Left kidney (tissue), 2 donors: ENCODE measurements around the gene CCDC88C. TPM values are rescaled to one million over a fixed set of nuclear protein-coding genes. Genes with fewer than 3 reads are reported as not detected.

ENCODE experiments used
- DNase-seq: peaks from one replicate; pipeline ENCODE4 v3.0.0-alpha.2; 2013
- polyA plus RNA-seq: library from polyadenylated mRNA; unstranded; fragments of 120-200 nt; gene quantifications from one replicate; pipeline ENCODE4 v1.2.1, GENCODE V29; 2013; ENCODE audit not compliant: insufficient read length

CCDC88C gene
- polyA plus RNA-seq, 1 donor, result 42.5 TPM

DNA sequence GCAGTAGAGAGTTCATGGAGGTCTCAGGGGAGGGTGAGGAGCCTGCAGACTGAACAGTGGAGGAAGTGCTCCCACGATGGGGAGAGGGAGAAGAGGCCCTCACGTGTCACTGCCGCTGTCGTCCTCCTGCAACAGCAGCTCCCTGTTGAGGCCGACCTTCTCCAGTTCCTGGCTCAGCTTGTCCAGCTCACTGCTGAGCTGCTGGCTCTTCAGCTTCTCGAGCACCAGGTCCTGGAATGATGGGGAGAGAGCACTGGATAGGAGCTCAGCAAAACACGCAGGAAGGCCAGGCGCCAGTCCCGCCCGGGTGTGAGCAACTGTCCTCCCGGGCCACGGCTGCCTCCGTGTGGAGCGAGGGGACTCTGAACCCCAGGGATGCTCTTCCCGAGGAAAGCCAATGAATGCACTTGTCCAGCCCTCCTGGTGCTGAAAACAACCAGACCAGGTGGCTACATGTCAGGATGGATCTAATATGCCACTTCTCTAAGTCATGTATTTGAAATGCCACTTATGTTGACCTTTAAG is 107.8 kb downstream of the CCDC88C start:
- no peak for DNase-seq

DNA sequence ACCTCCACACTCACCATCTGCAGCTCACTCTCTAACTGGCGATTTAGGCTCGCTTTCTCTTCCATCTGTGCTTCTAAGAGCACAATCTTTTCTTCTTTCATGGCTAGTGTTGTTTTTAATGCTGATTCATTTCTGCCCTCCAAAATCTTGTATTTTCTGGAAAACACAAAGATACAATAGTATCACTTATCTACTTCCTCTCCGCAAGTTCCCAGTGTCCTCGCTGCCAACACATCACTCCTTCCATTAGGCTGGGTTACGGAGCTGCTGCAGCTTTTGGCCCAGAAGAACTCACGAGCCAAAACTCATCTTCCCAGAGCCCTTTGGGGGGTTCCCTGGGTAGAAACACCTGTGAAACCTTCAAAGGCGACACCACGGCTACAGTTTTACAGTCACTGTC is 109.3 kb downstream of the CCDC88C start:
- DNase-seq, result no peak

GRCh38 chr14:91307652-91308051 is 110.0 kb downstream of the CCDC88C start:
- no peak for DNase-seq

DNA sequence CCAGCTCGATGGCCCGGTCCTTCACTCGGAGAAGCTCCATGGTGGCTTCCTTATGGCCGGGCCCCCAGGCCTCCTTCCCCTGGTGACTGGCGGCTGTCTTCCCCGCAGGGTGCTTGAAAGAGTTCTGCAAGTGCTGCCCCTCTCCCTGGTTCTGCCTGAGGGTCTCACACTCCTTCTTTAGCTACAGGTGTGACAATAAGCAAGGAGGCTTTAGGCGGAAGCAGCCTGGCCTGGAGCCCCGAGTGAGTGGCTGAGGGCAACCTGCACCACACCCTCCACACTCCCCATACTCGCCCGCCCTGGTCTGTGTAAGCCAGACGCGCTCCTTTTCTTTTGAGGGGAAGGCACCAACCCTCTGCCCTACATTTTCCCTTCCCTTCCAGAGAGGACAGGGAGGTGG is 110.6 kb downstream of the CCDC88C start:
- DNase-seq, result no peak

DNA sequence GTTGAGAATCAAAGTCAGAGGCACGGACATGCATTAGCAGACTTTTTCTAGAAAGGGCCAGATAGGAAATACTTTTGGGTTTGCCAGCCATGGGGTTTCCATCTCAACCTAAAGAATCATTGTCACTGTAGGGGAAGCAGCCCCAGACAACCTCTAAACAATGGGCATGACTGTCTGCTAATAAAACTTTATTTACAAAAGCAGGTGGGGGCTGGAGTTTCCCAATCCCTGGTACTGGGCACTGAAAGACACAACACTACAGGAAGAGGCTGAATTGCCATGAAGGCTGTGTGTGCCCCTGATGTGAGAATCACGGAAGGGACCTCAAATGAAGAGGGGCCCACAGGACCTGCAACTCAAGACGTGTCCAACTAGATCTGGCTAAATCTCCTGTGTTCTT is 111.1 kb downstream of the CCDC88C start:
- DNase-seq, result no peak

DNA sequence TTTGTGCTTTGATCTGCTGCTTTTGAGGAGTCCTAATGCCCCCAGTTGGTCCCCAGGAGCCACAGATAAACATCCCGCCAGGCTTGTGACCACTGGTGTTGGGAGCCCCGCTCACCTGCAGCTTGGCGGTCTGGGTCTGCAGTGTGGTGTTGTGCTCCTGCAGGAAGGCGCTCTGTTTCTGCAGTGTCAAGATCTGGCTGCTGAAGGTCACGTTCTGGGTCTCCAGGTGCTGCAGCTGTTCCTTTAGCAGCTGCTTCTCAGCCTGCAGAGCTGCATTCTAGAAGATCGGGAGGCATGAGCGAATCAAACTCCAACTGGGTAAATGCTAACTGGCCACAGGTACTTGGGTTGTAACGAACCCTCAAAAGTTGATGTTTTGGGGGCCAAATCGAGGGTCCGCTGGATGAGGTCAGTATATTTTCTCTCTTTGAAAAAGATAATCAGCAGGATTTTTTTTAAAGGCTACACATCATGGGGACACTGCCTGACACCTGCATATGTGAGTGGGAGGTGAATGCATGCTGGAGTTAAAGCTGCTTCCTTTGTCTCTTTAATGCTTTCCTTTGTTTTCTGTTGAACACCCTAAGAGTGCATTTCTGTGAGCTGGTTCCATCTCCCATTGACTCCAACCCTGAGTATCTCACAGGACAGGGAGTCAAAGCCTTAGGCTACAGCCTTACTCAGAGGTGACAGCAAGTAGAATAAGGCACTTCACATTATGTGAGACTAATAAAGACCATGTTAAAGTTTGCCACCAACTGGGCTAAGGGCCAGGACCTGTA is 111.8 kb downstream of the CCDC88C start:
- DNase-seq, result no peak

DNA sequence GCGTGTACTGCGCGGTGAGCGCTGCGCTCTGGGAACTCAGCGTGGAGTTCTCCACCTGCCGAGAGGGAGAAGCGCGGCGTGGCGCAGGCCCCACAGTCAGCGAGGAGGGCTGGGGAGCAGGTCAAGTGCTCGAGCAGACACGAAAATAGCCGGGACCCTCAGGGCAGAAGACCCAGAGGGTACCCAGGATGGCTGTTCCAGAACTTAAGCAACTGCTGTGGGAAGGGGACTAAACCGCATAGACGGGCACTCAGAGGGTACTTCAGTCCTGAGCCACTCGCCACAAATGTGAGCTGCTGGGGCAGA is 113.7 kb downstream of the CCDC88C start:
- no peak for DNase-seq

GRCh38 chr14:91303091-91303923 is 114.3 kb downstream of the CCDC88C start:
- DNase-seq, result peak; percentile 24

DNA sequence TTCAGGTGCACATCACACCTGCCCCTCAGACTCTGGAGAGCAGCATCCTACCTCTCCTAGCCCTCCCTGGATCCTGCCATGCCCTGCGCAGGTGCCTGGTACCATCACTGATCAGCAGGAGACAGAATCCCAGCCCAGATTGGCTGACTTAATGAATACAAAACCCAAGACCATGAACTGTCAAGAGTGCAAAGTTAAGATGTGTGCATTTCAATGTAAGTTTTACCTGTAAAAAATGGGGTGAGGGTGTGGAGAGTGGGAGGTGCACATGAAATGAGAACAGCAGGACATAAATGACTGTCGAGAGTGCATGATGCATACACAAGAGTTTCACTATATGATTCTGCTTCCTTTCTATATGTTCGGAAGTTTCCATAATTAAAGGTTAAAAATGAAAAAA is 115.2 kb downstream of the CCDC88C start:
- DNase-seq, result no peak

- DNase-seq, result no peak
Observed at GRCh38 chr14:91300957-91301356, 116.7 kb downstream of the CCDC88C start.

DNA sequence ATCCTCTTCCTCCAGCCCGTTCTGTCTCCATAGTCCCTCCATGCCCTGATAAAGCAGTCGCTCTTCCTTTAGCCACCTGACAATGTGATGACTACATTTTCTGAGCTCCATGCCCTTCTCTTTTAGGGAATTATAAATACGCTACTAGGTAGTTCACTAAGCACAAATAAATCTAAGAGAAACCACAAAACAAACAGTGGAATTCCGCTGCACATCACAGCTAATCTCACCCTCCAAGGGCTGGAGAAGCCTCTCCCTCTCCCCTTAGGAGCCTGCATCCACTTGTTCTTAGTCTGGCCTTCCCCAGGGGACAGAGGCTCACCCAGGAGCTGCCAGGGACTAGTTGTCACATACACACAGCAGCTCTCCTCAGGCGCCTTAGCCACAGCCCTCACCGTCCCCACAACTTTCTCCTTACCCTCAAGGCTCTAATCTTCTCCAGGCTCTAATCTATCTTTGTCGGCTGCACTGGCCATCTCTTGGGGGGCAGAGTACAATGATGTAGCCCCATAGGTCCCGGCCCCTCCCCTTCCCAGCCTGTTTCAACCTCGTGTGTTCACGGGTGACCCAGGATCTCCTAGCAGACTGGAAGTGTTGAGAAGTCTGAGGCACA is 117.2 kb downstream of the CCDC88C start:
- no peak for DNase-seq

DNA sequence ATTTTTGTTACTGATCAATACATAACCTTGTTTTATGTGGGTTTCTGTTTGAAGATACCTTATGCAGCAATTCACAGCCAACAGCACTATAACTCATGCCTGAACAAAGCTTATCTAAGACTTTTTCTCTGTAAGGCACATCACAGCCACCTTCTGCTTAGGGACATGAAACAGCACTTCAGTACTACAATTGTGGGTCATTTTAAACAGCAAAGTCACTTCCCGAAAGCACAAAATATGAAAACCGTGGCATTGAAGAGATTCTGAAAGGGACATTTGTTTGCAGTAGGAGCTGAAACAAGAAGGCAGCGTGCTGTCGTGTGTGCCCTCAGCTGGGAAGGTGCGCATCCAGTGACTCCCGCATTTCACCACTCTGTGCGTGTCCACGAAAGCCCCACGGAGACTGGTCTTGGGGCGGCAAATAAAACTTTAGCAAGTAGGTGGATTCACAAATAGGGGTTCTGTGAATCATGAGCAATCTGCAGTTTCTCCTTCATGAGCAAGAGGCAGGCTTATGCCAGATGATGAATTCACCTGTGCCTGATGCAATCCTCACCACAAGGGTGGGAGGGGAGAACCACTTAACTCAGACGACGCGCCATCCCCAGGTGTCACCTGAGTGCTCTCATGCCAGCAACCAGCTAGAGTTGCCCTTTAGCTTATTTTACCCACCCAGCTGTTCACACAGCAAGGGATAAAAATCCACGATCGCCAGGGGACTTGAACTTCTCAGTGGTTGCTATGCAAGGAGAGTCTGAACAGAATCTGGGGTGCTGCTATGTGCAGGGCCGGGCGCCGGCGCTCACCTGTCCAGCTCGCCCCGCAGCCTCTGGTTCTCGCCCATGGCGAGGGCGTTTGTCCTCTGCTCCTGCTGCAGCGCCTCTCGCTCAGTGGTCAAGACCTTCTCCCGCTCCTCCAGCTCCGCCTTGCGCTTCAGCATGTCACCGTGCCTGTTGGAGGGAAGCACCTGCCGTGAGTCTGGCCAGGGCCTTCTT is 118.2 kb downstream of the CCDC88C start:
- no peak for DNase-seq

DNA sequence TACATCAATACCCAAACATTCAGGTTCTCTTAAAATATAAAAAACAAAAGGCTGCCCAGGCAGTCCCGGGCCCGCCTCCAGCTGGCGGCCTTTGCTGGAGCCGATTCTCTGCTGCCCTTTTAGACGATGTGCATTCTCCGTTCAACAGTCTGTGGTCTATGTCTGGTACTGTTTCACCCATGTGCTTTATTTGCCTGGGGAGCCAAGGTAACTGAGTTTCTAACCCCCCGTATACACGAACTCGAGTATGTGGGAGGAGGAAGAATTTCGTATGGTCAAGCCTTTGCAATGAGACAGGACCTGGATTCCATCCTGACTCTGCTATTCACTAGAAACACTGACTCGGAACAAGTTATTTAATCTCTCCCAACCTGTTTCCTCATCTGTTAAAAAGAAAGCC is 119.0 kb downstream of the CCDC88C start:
- DNase-seq, result no peak

- DNase-seq, result no peak
Observed at GRCh38 chr14:91297081-91297711, 120.4 kb downstream of the CCDC88C start.

- no peak for DNase-seq
Observed at GRCh38 chr14:91295851-91296796, 121.5 kb downstream of the CCDC88C start.

GRCh38 chr14:91295276-91295845 is 122.3 kb downstream of the CCDC88C start:
- DNase-seq, result no peak

- DNase-seq, result no peak
Observed at GRCh38 chr14:91294153-91294552, 123.5 kb downstream of the CCDC88C start.

DNA sequence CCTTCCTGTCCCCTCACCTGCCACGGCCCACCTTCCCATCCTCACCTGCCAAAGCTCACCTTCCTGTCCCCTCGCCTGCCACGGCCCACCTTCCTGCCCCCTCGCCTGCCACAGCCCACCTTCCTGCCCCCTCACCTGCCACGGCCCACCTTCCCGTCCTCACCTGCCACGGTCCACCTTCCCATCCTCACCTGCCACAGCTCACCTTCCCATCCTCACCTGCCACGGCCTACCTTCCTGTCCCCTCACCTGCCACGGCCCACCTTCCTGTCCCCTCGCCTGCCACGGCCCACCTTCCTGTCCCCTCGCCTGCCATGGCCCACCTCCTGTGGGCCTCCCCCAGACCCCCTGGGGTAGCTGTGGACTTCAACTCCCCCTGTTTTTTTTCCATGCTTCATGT is 124.3 kb downstream of the CCDC88C start:
- DNase-seq, result no peak

GRCh38 chr14:91292491-91292890 is 125.1 kb downstream of the CCDC88C start:
- no peak for DNase-seq
